Fibroblast of lung (primary cell): Measurements from ENCODE around the gene LDLRAD4.

ENCODE experiments used
- EZH2 ChIP-seq: IDR thresholded peaks from 2 replicates; pipeline ENCODE4 v1.5.1; 2012; ENCODE audit warnings: low read length, control low read depth, mild to moderate bottlenecking; ENCODE audit errors: missing control alignments
- TF ChIP-seq, protein P1 (sequence below), 2 donors: IDR thresholded peaks in 1 of 2; conservative IDR thresholded peaks in 1 of 2; 1 replicate in 1 of 2; 2 replicates in 1 of 2; pipeline ENCODE4 v1.5.1; 2011 to 2012; ENCODE audit warnings: low read length in 2 of 2, control low read depth in 1 of 2, inconsistent platforms in 1 of 2, low read depth in 1 of 2, mild to moderate bottlenecking in 1 of 2

DNA sequence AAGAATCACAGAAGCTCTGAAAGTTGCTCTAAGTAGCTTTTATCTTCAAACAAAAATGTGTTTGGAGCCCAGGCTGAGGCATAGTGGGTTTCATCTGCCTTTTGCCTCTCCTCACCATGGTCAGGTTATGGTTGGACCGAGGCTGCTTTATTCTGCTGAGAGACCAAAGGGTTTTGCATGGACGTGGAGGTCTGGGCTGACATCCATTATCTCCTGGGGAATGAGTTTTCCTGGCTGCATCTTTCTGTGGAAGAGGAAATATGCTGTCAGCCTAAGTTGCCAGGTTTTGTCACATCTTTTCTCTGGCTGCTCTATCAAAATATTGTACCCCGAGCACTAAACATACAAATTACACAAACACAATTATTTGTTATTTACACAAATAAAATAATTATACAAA is 223.2 kb downstream of the LDLRAD4 start:
- TF ChIP-seq, protein P1, sequence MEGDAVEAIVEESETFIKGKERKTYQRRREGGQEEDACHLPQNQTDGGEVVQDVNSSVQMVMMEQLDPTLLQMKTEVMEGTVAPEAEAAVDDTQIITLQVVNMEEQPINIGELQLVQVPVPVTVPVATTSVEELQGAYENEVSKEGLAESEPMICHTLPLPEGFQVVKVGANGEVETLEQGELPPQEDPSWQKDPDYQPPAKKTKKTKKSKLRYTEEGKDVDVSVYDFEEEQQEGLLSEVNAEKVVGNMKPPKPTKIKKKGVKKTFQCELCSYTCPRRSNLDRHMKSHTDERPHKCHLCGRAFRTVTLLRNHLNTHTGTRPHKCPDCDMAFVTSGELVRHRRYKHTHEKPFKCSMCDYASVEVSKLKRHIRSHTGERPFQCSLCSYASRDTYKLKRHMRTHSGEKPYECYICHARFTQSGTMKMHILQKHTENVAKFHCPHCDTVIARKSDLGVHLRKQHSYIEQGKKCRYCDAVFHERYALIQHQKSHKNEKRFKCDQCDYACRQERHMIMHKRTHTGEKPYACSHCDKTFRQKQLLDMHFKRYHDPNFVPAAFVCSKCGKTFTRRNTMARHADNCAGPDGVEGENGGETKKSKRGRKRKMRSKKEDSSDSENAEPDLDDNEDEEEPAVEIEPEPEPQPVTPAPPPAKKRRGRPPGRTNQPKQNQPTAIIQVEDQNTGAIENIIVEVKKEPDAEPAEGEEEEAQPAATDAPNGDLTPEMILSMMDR (conservative IDR thresholded peaks at IDR 0.05 in 1 of 2, IDR thresholded peaks at IDR 0.05 in 1 of 2; ENCODE audit: low read depth in 1 of 2, low read length in 2 of 2) = no peak
- no peak for TF ChIP-seq EZH2
